Measurements from ENCODE around the gene PLAAT5. TPM values are rescaled to one million over a fixed set of nuclear protein-coding genes. Genes with fewer than 3 reads are reported as not detected.

Gene PLAAT5
- total RNA-seq, 1 experiment from 2014 or later, result not detected

DNA sequence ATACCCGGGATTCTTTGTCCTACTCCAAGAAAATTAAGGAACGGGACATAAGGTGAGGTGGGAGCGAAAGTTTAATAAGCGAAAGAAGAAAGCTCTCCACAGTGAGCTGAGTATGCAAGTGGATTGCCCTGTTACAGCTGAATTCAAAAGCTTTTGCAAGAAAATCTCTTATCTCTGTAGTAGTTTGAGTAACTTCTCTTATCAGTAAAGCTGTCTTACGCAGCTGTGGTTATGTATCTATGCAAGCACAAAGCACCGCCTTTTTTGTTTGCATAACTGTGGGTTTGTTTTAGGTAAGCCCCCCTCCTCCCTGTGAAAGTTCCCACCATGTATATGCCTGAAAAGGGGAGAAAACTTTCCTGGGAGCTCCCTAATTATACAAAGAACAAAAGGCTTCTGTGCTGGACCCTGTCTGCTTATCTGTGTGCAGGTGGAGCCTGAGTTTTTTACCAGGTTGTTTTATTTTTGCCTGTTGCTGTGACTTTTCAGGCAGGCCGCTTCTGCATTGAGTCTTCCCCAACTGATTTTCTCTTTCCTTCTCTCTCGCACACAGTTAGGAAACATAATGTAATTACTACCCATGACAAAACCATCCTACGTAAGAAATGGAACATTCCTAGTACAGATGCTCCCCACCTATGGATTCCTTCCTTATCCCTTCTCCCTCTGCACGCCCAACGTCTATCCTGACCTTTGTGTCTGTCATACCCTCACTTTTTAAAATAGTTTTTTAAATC, 837 bp upstream of the PLAAT5 start:
- Histone ChIP-seq H3F3A (ENCODE audit: insufficient read depth, low read depth) (no peaks in the 10 kb centered on the region), H4K20me1 (ENCODE audit: insufficient read depth) (no peaks in the 10 kb centered on the region), H3K4me2 (no peak overlapping the region), H3K4me3 (no peak overlapping the region), H2AFZ (no peak overlapping the region), H3K4me1 (replicated peaks; ENCODE audit: insufficient read depth) (no peaks in the 10 kb centered on the region), H3K36me3 (ENCODE audit: low read depth) (no peaks in the 10 kb centered on the region), H3K27me3 (ENCODE audit: insufficient read depth, low read depth) (no peaks in the 10 kb centered on the region), H3K27ac (no peak overlapping the region), H3K9me3 (ENCODE audit: insufficient read depth, low read depth) (no peaks in the 10 kb centered on the region; the same call in 1 of the 2 replicates), H3K79me2 (ENCODE audit: low read depth) (no peaks in the 10 kb centered on the region), H3K9me2 (ENCODE audit: insufficient read depth) (no peaks in the 10 kb centered on the region)
- POLR2A ChIA-PET (ENCODE audit: unreplicated experiment), result interaction anchor here (0.6 kb wide), 1 partner anchor 130 kb away, joined by 4 read pairs; no protein-coding TSS in a partner anchor
- CTCF ChIA-PET, result interaction anchor here (0.7 kb wide), 1 partner anchor 131 kb away, joined by 13 read pairs; no protein-coding TSS in a partner anchor
- TF ChIP-seq CTCF (conservative IDR thresholded peaks at IDR 0.05), result no peak
- TF ChIP-seq EZH2 (IDR thresholded peaks at IDR 0.05; ENCODE audit: low read depth), result no peak
- no TSS peak for BruUV-seq (replicated peaks)
- DNase-seq, result no peak
- intact Hi-C loops (cut with micrococcal nuclease; ENCODE audit: unreplicated experiment), result no loop called here

DNA sequence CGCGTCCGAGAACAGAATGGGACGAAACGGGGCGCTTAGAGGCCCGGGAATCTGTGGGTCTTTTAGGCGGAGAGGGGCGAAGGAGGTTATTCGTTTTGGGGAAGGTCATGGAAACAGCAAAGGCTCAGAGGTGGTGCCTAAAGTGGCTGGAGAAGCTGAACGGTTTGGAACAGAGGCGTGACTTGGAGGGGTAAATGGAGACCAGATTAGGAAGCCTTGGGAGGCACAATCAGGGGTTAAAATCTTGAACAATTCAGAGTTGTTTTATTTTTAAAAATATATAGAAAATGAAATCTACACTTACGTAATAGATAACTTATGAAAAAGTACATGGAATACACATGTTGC, 247 bp upstream of the PLAAT5 start:
- no peaks in the 10 kb centered on the region for H4K20me1 ChIP-seq (ENCODE audit: insufficient read depth)
- no peaks in the 10 kb centered on the region for H3K36me3 ChIP-seq (ENCODE audit: low read depth)
- H3K27me3 ChIP-seq (ENCODE audit: insufficient read depth, low read depth), result no peaks in the 10 kb centered on the region
- H3K9me2 ChIP-seq (ENCODE audit: insufficient read depth), result no peaks in the 10 kb centered on the region
- no peaks in the 10 kb centered on the region for H3K4me1 ChIP-seq (replicated peaks; ENCODE audit: insufficient read depth)
- H3K9me3 ChIP-seq (ENCODE audit: insufficient read depth, low read depth), result no peaks in the 10 kb centered on the region; the same call in 1 of the 2 replicates
- TF ChIP-seq EZH2 (IDR thresholded peaks at IDR 0.05; ENCODE audit: low read depth), result no peak
- TF ChIP-seq CTCF (conservative IDR thresholded peaks at IDR 0.05), result no peak
- H3K79me2 ChIP-seq (ENCODE audit: low read depth), result no peaks in the 10 kb centered on the region
- H3K27ac ChIP-seq, result no peak overlapping the region
- no peaks in the 10 kb centered on the region for H3F3A ChIP-seq (ENCODE audit: insufficient read depth, low read depth)
- POLR2A ChIA-PET (ENCODE audit: unreplicated experiment), result interaction anchor here (0.6 kb wide), 1 partner anchor 131 kb away, joined by 4 read pairs; no protein-coding TSS in a partner anchor
- H3K4me2 ChIP-seq, result no peak overlapping the region
- H2AFZ ChIP-seq, result no peak overlapping the region
- DNase-seq, result no peak
- intact Hi-C loops (cut with micrococcal nuclease; ENCODE audit: unreplicated experiment), result no loop called here
- CTCF ChIA-PET, result interaction anchor here (0.7 kb wide), 1 partner anchor 131 kb away, joined by 13 read pairs; no protein-coding TSS in a partner anchor
- H3K4me3 ChIP-seq, result no peak overlapping the region
- no TSS peak for BruUV-seq (replicated peaks)

DNA sequence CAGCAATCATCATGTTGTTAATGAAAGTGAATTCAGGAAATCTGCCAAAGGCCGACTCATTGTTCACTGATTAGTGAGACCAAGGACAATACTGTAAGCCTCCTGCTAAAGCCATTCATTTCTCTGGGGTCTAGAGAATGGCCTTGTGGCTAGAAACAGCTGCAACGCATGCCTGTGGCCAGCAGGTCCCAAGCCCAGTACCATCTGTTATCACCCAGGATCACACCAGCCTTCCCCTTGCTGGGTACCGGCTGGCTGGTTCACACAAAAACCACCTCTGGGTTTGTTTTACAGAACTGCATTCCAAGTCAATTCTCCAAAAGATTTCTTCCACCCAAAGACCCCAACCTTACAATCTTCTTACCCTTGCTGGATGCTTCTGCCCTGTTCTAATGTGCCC, 1.1 kb downstream of the PLAAT5 start:
- TF ChIP-seq EZH2 (IDR thresholded peaks at IDR 0.05; ENCODE audit: low read depth) (no peak), CTCF (conservative IDR thresholded peaks at IDR 0.05) (no peak)
- Histone ChIP-seq H4K20me1 (ENCODE audit: insufficient read depth) (no peaks in the 10 kb centered on the region), H3K4me1 (replicated peaks; ENCODE audit: insufficient read depth) (no peaks in the 10 kb centered on the region), H3K27me3 (ENCODE audit: insufficient read depth, low read depth) (no peaks in the 10 kb centered on the region), H3F3A (ENCODE audit: insufficient read depth, low read depth) (no peaks in the 10 kb centered on the region), H3K4me3 (no peak overlapping the region), H2AFZ (no peak overlapping the region), H3K9me2 (ENCODE audit: insufficient read depth) (no peaks in the 10 kb centered on the region), H3K79me2 (ENCODE audit: low read depth) (no peaks in the 10 kb centered on the region), H3K36me3 (ENCODE audit: low read depth) (no peaks in the 10 kb centered on the region), H3K4me2 (no peak overlapping the region), H3K27ac (no peak overlapping the region), H3K9me3 (ENCODE audit: insufficient read depth, low read depth) (peaks cover 4% of the 10 kb centered on the region; the same call in 1 of the 2 replicates)
- intact Hi-C loops (cut with micrococcal nuclease; ENCODE audit: unreplicated experiment), result no loop called here
- no peak for DNase-seq
- no TSS peak for BruUV-seq (replicated peaks)
- ChIA-PET CTCF (no interaction called here), POLR2A (ENCODE audit: unreplicated experiment) (interaction anchor here (0.5 kb wide), 1 partner anchor 87 kb away, joined by 4 read pairs; no protein-coding TSS in a partner anchor)

Data from PC-9 (cell line).